ENCODE data around the gene SLFN5. TPM values are rescaled to one million over a fixed set of nuclear protein-coding genes. Genes with fewer than 3 reads are reported as not detected.

The SLFN5 gene
- total and polyA plus RNA-seq, 2 donors (not counting 1 experiment from before 2014, with no cell fraction given): 0.82 to 12.5 TPM

GRCh38 chr17:35214192-35214591 is 28.7 kb upstream of the SLFN5 start:
- DNase-seq (no peak), ATAC-seq (ENCODE audit: low read depth) (no peak)
- Histone ChIP-seq H3K27me3 (replicated peaks in 1 of 4; ENCODE audit: control extremely low read depth in 1 of 4, control insufficient read depth in 3 of 4, insufficient read depth in 4 of 4, low read length in 3 of 4) (peaks cover 0 to 14% (median 2%) of the 10 kb centered on the region in 4 experiments), H3K36me3 (replicated peaks in 1 of 2; ENCODE audit: control extremely low read depth in 1 of 2, control insufficient read depth in 1 of 2, extremely low read depth in 1 of 2, insufficient read depth in 2 of 2, low read length in 1 of 2) (no peaks in the 10 kb centered on the region), H4K20me1 (ENCODE audit: control insufficient read depth, insufficient read depth, low read length, poor library complexity, severe bottlenecking) (no peaks in the 10 kb centered on the region), H3K27ac (ENCODE audit: low read length in 2 of 2) (no peak overlapping the region), H2AFZ (ENCODE audit: insufficient read depth, low read depth, low read length, poor library complexity, severe bottlenecking) (no peak overlapping the region), H3K4me1 (ENCODE audit: control insufficient read depth in 2 of 2, insufficient read depth in 2 of 2, low read length in 2 of 2) (no peaks in the 10 kb centered on the region), H3K4me3 (ENCODE audit: control extremely low read depth in 1 of 5, extremely low read depth in 1 of 5, insufficient read depth in 1 of 5, low read depth in 2 of 5, low read length in 4 of 5) (no peak overlapping the region), H3K9me3 (ENCODE audit: control extremely low read depth in 1 of 3, control insufficient read depth in 2 of 3, insufficient read depth in 1 of 3, low read length in 2 of 3) (peaks cover 0 to 2% (median 0%) of the 10 kb centered on the region in 3 donors), H3K4me2 (replicated peaks; ENCODE audit: low read depth, low read length, poor library complexity, severe bottlenecking) (no peak overlapping the region), H3K9ac (ENCODE audit: low read length) (no peak overlapping the region), H3K79me2 (ENCODE audit: control insufficient read depth, insufficient read depth, low read length) (no peaks in the 10 kb centered on the region)
- peaks cover 26% of the 10 kb centered on the region for H3K27me3 Mint-ChIP-seq
- intact Hi-C loops (cut with micrococcal nuclease): loop anchor here (10.0 kb wide), 1 partner anchor 51 kb away; no protein-coding TSS in a partner anchor
- WGBS (ENCODE audit: insufficient coverage): no CpG with 5 or more reads among the region's 3 CpGs
- TF ChIP-seq CTCF (IDR thresholded peaks at IDR 0.05) (no peak), EZH2 (IDR thresholded peaks at IDR 0.05; ENCODE audit: borderline replicate concordance, insufficient read depth, low read depth, low read length, poor library complexity, severe bottlenecking) (no peak)
- CTCF ChIA-PET: interaction anchor here (1.0 kb wide), 1 partner anchor 321 kb away, joined by 4 read pairs; no protein-coding TSS in a partner anchor
- H3K4me1 Mint-ChIP-seq: peaks cover 6% of the 10 kb centered on the region
- POLR2A ChIA-PET: interaction anchor here (0.7 kb wide), 1 partner anchor 300 kb away, joined by 4 read pairs; no protein-coding TSS in a partner anchor
- H3K27ac Mint-ChIP-seq: no peak overlapping the region
- peaks cover 3% of the 10 kb centered on the region for H3K9me3 Mint-ChIP-seq (ENCODE audit: insufficient read depth)
- no peak overlapping the region for H3K4me3 Mint-ChIP-seq

GRCh38 chr17:35214631-35215273 is 28.1 kb upstream of the SLFN5 start:
- Histone ChIP-seq H2AFZ (ENCODE audit: insufficient read depth, low read depth, low read length, poor library complexity, severe bottlenecking) (no peak overlapping the region), H3K27me3 (replicated peaks in 1 of 4; ENCODE audit: control extremely low read depth in 1 of 4, control insufficient read depth in 3 of 4, insufficient read depth in 4 of 4, low read length in 3 of 4) (peaks cover 0 to 14% (median 2%) of the 10 kb centered on the region in 4 experiments), H3K36me3 (replicated peaks in 1 of 2; ENCODE audit: control extremely low read depth in 1 of 2, control insufficient read depth in 1 of 2, extremely low read depth in 1 of 2, insufficient read depth in 2 of 2, low read length in 1 of 2) (no peaks in the 10 kb centered on the region), H3K4me3 (ENCODE audit: control extremely low read depth in 1 of 5, extremely low read depth in 1 of 5, insufficient read depth in 1 of 5, low read depth in 2 of 5, low read length in 4 of 5) (no peak overlapping the region), H3K9me3 (ENCODE audit: control extremely low read depth in 1 of 3, control insufficient read depth in 2 of 3, insufficient read depth in 1 of 3, low read length in 2 of 3) (peaks cover 0 to under 1% (median 0%) of the 10 kb centered on the region in 3 donors), H3K4me1 (ENCODE audit: control insufficient read depth in 2 of 2, insufficient read depth in 2 of 2, low read length in 2 of 2) (no peaks in the 10 kb centered on the region), H3K4me2 (replicated peaks; ENCODE audit: low read depth, low read length, poor library complexity, severe bottlenecking) (no peak overlapping the region), H3K79me2 (ENCODE audit: control insufficient read depth, insufficient read depth, low read length) (no peaks in the 10 kb centered on the region), H4K20me1 (ENCODE audit: control insufficient read depth, insufficient read depth, low read length, poor library complexity, severe bottlenecking) (no peaks in the 10 kb centered on the region), H3K9ac (ENCODE audit: low read length) (no peak overlapping the region), H3K27ac (ENCODE audit: low read length in 2 of 2) (no peak overlapping the region)
- ATAC-seq (ENCODE audit: low read depth) (no peak), DNase-seq (no peak)
- WGBS (ENCODE audit: insufficient coverage): 88% methylated on average over 1 of the region's 5 CpGs
- CTCF ChIA-PET: interaction anchor here (1.0 kb wide), 1 partner anchor 320 kb away, joined by 4 read pairs; no protein-coding TSS in a partner anchor
- TF ChIP-seq EZH2 (IDR thresholded peaks at IDR 0.05; ENCODE audit: borderline replicate concordance, insufficient read depth, low read depth, low read length, poor library complexity, severe bottlenecking): no peak
- TF ChIP-seq CTCF (IDR thresholded peaks at IDR 0.05): no peak
- POLR2A ChIA-PET: interaction anchor here (0.7 kb wide), 1 partner anchor 300 kb away, joined by 4 read pairs; no protein-coding TSS in a partner anchor
- no peak overlapping the region for H3K4me3 Mint-ChIP-seq
- peaks cover 7% of the 10 kb centered on the region for H3K4me1 Mint-ChIP-seq
- H3K27me3 Mint-ChIP-seq: peaks cover 21% of the 10 kb centered on the region
- H3K9me3 Mint-ChIP-seq (ENCODE audit: insufficient read depth): no peaks in the 10 kb centered on the region
- H3K27ac Mint-ChIP-seq: no peak overlapping the region
- intact Hi-C loops (cut with micrococcal nuclease): loop anchor here (10.0 kb wide), 1 partner anchor 50 kb away; no protein-coding TSS in a partner anchor
